Measurements from ENCODE around the gene NRSN2.
A peak's percentile ranks its signal among the peaks of the same experiment; 100 is the strongest.
"Not testable (repeated sequence)": the region's sequence is repeated elsewhere in the genome, so short reads cannot be mapped to it uniquely, and the experiment has no call there.

Gene NRSN2

GRCh38 chr20:377578-377977 lies 30.7 kb downstream of the NRSN2 start:
- DNase-seq = not testable (repeated sequence)

- no peak for DNase-seq
Observed at GRCh38 chr20:378961-379336, 32.0 kb downstream of the NRSN2 start.

GRCh38 chr20:380763-381580 lies 34.1 kb downstream of the NRSN2 start:
- peak; percentile 46 to 68 for DNase-seq

- peak; percentile 76 to 87 for DNase-seq
Observed at GRCh38 chr20:381581-382290, 34.8 kb downstream of the NRSN2 start.

- DNase-seq = no peak
Observed at GRCh38 chr20:382291-383115, 35.6 kb downstream of the NRSN2 start.

GRCh38 chr20:383889-384288 lies 37.0 kb downstream of the NRSN2 start:
- DNase-seq = no peak

- no peak for DNase-seq
Observed at GRCh38 chr20:384723-385122, 37.8 kb downstream of the NRSN2 start.

GRCh38 chr20:385448-385847 lies 38.5 kb downstream of the NRSN2 start:
- DNase-seq = no peak

GRCh38 chr20:386634-387033 lies 39.7 kb downstream of the NRSN2 start:
- DNase-seq = not testable (repeated sequence)

- no peak for DNase-seq
Observed at GRCh38 chr20:387520-387919, 40.6 kb downstream of the NRSN2 start.

GRCh38 chr20:388034-388994 lies 41.4 kb downstream of the NRSN2 start:
- no peak for DNase-seq

- peak in 1 of 2 experiments; percentile 11 for DNase-seq
Observed at GRCh38 chr20:389220-389619, 42.3 kb downstream of the NRSN2 start.

GRCh38 chr20:391041-391711 lies 44.3 kb downstream of the NRSN2 start:
- DNase-seq = no peak

GRCh38 chr20:393296-393695 lies 46.4 kb downstream of the NRSN2 start:
- not testable (repeated sequence) for DNase-seq

- DNase-seq = no peak
Observed at GRCh38 chr20:396252-396618, 49.3 kb downstream of the NRSN2 start.

- no peak for DNase-seq
Observed at GRCh38 chr20:396619-397431, 49.9 kb downstream of the NRSN2 start.

- no peak for DNase-seq
Observed at GRCh38 chr20:397432-398237, 50.7 kb downstream of the NRSN2 start.

- no peak for DNase-seq
Observed at GRCh38 chr20:399182-399707, 52.3 kb downstream of the NRSN2 start.

- DNase-seq = no peak
Observed at GRCh38 chr20:400128-400453, 53.2 kb downstream of the NRSN2 start.
